ENCODE data around the gene THUMPD1. TPM values are rescaled to one million over a fixed set of nuclear protein-coding genes. Genes with fewer than 3 reads are reported as not detected.
"Not testable (repeated sequence)": the region's sequence is repeated elsewhere in the genome, so short reads cannot be mapped to it uniquely, and the experiment has no call there.

The THUMPD1 gene
- polyA plus RNA-seq (ENCODE audit: insufficient read length in 4 of 4) = 10 to 100 TPM; 66.0 to 81.7 (median 75.7) TPM

GRCh38 chr16:20741554-20742285 lies at the start of gene THUMPD1:
THUMPD1 (minus strand) TSS chr16:20741818; CDS start chr16:20741739, 79 bp downstream.
- DNase-seq (ENCODE audit: low read depth in 4 of 4, low spot score in 2 of 4) = peak in 3 of 4 donors; percentile 76 to 90 (median 87)

GRCh38 chr16:20789130-20789529 lies 47.5 kb upstream of the THUMPD1 start:
- no peak for DNase-seq (ENCODE audit: low read depth in 4 of 4, low spot score in 2 of 4)

GRCh38 chr16:20784204-20784603 lies 42.6 kb upstream of the THUMPD1 start:
- no peak for DNase-seq (ENCODE audit: low read depth in 4 of 4, low spot score in 2 of 4)

GRCh38 chr16:20782470-20782869 lies 40.9 kb upstream of the THUMPD1 start:
- no peak for DNase-seq (ENCODE audit: low read depth in 4 of 4, low spot score in 2 of 4)

GRCh38 chr16:20781697-20782096 lies 40.1 kb upstream of the THUMPD1 start:
- no peak for DNase-seq (ENCODE audit: low read depth in 4 of 4, low spot score in 2 of 4)

GRCh38 chr16:20774703-20775362 lies 33.2 kb upstream of the THUMPD1 start:
- DNase-seq (ENCODE audit: low read depth in 4 of 4, low spot score in 2 of 4) = no peak

GRCh38 chr16:20773679-20774078 lies 32.1 kb upstream of the THUMPD1 start:
- no peak for DNase-seq (ENCODE audit: low read depth in 4 of 4, low spot score in 2 of 4)

- no peak for DNase-seq (ENCODE audit: low read depth in 4 of 4, low spot score in 2 of 4)
These were observed 27.2 kb upstream of the THUMPD1 start for GRCh38 chr16:20768818-20769217.

- DNase-seq (ENCODE audit: low read depth in 4 of 4, low spot score in 2 of 4) = no peak
These were observed 26.5 kb upstream of the THUMPD1 start for GRCh38 chr16:20768121-20768520.

- no peak for DNase-seq (ENCODE audit: low read depth in 4 of 4, low spot score in 2 of 4)
These were observed 26.0 kb upstream of the THUMPD1 start for GRCh38 chr16:20767577-20767976.

GRCh38 chr16:20766294-20766693 lies 24.7 kb upstream of the THUMPD1 start:
- no peak for DNase-seq (ENCODE audit: low read depth in 4 of 4, low spot score in 2 of 4)

- no peak for DNase-seq (ENCODE audit: low read depth in 4 of 4, low spot score in 2 of 4)
These were observed 24.1 kb upstream of the THUMPD1 start for GRCh38 chr16:20765732-20766131.

GRCh38 chr16:20764448-20764847 lies 22.8 kb upstream of the THUMPD1 start:
- not testable (repeated sequence) for DNase-seq (ENCODE audit: low read depth in 4 of 4, low spot score in 2 of 4)

- DNase-seq (ENCODE audit: low read depth in 4 of 4, low spot score in 2 of 4) = peak; percentile 69 to 94 (median 86)
These were observed 22.0 kb upstream of the THUMPD1 start, which contains the start of gene ACSM3 for GRCh38 chr16:20763461-20764232. ACSM3 (plus strand) TSS chr16:20764014; CDS start chr16:20770035, 6,021 bp downstream.

- no peak for DNase-seq (ENCODE audit: low read depth in 4 of 4, low spot score in 2 of 4)
These were observed 20.9 kb upstream of the THUMPD1 start for GRCh38 chr16:20762404-20763123.

GRCh38 chr16:20761175-20761574 lies 19.6 kb upstream of the THUMPD1 start:
- DNase-seq (ENCODE audit: low read depth in 4 of 4, low spot score in 2 of 4) = no peak

- peak in 1 of 4 donors; percentile 29 for DNase-seq (ENCODE audit: low read depth in 4 of 4, low spot score in 2 of 4)
These were observed 18.7 kb upstream of the THUMPD1 start for GRCh38 chr16:20760346-20760745.

- not testable (repeated sequence) for DNase-seq (ENCODE audit: low read depth in 4 of 4, low spot score in 2 of 4)
These were observed 14.2 kb upstream of the THUMPD1 start for GRCh38 chr16:20755799-20756198.

GRCh38 chr16:20755238-20755637 lies 13.6 kb upstream of the THUMPD1 start:
- no peak for DNase-seq (ENCODE audit: low read depth in 4 of 4, low spot score in 2 of 4)

- no peak for DNase-seq (ENCODE audit: low read depth in 4 of 4, low spot score in 2 of 4)
These were observed 12.1 kb upstream of the THUMPD1 start for GRCh38 chr16:20753727-20754126.
